Measurements from ENCODE around the gene FNDC3B. TPM values are rescaled to one million over a fixed set of nuclear protein-coding genes. Genes with fewer than 3 reads are reported as not detected.

The FNDC3B gene
- total RNA-seq, 1 experiment from 2014 or later, result 48.6 TPM

DNA sequence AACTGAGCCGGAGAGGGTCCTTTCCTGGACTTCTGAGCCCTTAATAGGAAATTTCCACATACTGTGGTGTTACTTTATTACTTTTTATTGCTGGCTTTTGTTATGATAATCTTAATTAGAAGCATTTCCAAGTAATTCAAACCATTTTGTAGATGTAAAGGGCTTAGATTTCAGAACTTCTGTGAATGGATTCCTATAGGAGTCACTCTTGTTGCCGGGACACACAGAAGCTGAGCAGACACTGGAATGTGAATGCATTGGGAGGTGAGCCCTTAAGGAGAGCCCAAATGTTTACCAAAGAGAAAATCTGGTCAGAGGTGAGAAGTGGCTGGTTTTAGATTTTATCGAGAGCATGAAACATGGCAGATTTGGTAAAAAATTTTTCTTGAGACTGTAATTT lies 87.4 kb downstream of the FNDC3B start:
- ChIA-PET CTCF (no interaction called here), POLR2A (ENCODE audit: unreplicated experiment) (no interaction called here)
- peak; percentile 25 for DNase-seq
- no peak overlapping the region for H3K27ac ChIP-seq (ENCODE audit: low read length)
- H3F3A ChIP-seq (ENCODE audit: low read length, unreplicated experiment), result peaks cover 6% of the 10 kb centered on the region
- no peak for ATAC-seq
- H3K4me1 ChIP-seq (ENCODE audit: insufficient read depth, low read length), result peaks cover 59% of the 10 kb centered on the region
- TF ChIP-seq EZH2 (IDR thresholded peaks at IDR 0.05; ENCODE audit: low read length, unreplicated experiment) (no peak), EZH2phosphoT487 (IDR thresholded peaks at IDR 0.05; ENCODE audit: borderline replicate concordance, low read length) (no peak), CTCF (conservative IDR thresholded peaks at IDR 0.05; ENCODE audit: low read depth, low read length) (no peak)
- no peak overlapping the region for H3K4me3 ChIP-seq (ENCODE audit: low read length)
- intact Hi-C loops (cut with micrococcal nuclease), result no loop called here
- no peaks in the 10 kb centered on the region for H3K9me2 ChIP-seq (replicated peaks; ENCODE audit: low read length)
- H3K36me3 ChIP-seq (ENCODE audit: low read depth, low read length), result peaks cover 22% of the 10 kb centered on the region
- no peaks in the 10 kb centered on the region for H3K27me3 ChIP-seq (ENCODE audit: low read length)
- H4K20me1 ChIP-seq (ENCODE audit: low read length), result no peaks in the 10 kb centered on the region
- H3K9ac ChIP-seq (ENCODE audit: low read length), result no peak overlapping the region
- no TSS peak for BruUV-seq (replicated peaks)
- no peak overlapping the region for H2AFZ ChIP-seq (ENCODE audit: low read length)
- peak overlapping the region; percentile 1; the same call in 1 of the 2 replicates for H3K4me2 ChIP-seq (ENCODE audit: low read length)
- H3K9me3 ChIP-seq (ENCODE audit: low read length), result no peaks in the 10 kb centered on the region
- H3K79me2 ChIP-seq (ENCODE audit: low read length), result peaks cover 90% of the 10 kb centered on the region

GRCh38 chr3:172127141-172127540 lies 87.8 kb downstream of the FNDC3B start:
- Histone ChIP-seq H3K4me2 (ENCODE audit: low read length) (peak overlapping the region; percentile 1; the same call in 1 of the 2 replicates), H3F3A (ENCODE audit: low read length, unreplicated experiment) (peaks cover 6% of the 10 kb centered on the region)
- POLR2A ChIA-PET (ENCODE audit: unreplicated experiment), result no interaction called here

More at GRCh38 chr3:172127141-172127540, 87.8 kb downstream of the FNDC3B start:
- Histone ChIP-seq H3K27me3 (ENCODE audit: low read length) (no peaks in the 10 kb centered on the region), H3K4me3 (ENCODE audit: low read length) (no peak overlapping the region), H3K4me1 (ENCODE audit: insufficient read depth, low read length) (peaks cover 63% of the 10 kb centered on the region), H4K20me1 (ENCODE audit: low read length) (no peaks in the 10 kb centered on the region), H3K9ac (ENCODE audit: low read length) (no peak overlapping the region), H3K9me2 (replicated peaks; ENCODE audit: low read length) (no peaks in the 10 kb centered on the region), H3K36me3 (ENCODE audit: low read depth, low read length) (peaks cover 22% of the 10 kb centered on the region), H3K27ac (ENCODE audit: low read length) (no peak overlapping the region), H3K9me3 (ENCODE audit: low read length) (no peaks in the 10 kb centered on the region), H3K79me2 (ENCODE audit: low read length) (peaks cover 90% of the 10 kb centered on the region), H2AFZ (ENCODE audit: low read length) (no peak overlapping the region)
- DNase-seq (no peak), ATAC-seq (no peak)
- CTCF ChIA-PET, result interaction anchor here (0.6 kb wide), 1 partner anchor 22 kb away, joined by 5 read pairs; no protein-coding TSS in a partner anchor
- intact Hi-C loops (cut with micrococcal nuclease), result no loop called here
- TF ChIP-seq EZH2 (IDR thresholded peaks at IDR 0.05; ENCODE audit: low read length, unreplicated experiment) (no peak), EZH2phosphoT487 (IDR thresholded peaks at IDR 0.05; ENCODE audit: borderline replicate concordance, low read length) (no peak), CTCF (conservative IDR thresholded peaks at IDR 0.05; ENCODE audit: low read depth, low read length) (no peak)
- no TSS peak for BruUV-seq (replicated peaks)
